ENCODE data around the gene HM13.
"Not testable (repeated sequence)": the region's sequence is repeated elsewhere in the genome, so short reads cannot be mapped to it uniquely, and the experiment has no call there.

The HM13 gene

GRCh38 chr20:31500527-31500926, 13.7 kb upstream of the HM13 start:
- DNase-seq (ENCODE audit: low read depth): no peak

GRCh38 chr20:31502884-31503673, 11.2 kb upstream of the HM13 start:
- peak; percentile 46 for DNase-seq (ENCODE audit: low read depth)

GRCh38 chr20:31505903-31506302, 8.3 kb upstream of the HM13 start:
- no peak for DNase-seq (ENCODE audit: low read depth)

- DNase-seq (ENCODE audit: low read depth): no peak
These were observed 5.6 kb upstream of the HM13 start for GRCh38 chr20:31508517-31509244.

GRCh38 chr20:31515072-31515774, 981 bp downstream of the HM13 start:
- DNase-seq (ENCODE audit: low read depth): no peak

- DNase-seq (ENCODE audit: low read depth): no peak
These were observed 1.5 kb downstream of the HM13 start for GRCh38 chr20:31515775-31516107.

GRCh38 chr20:31516166-31516565, 1.9 kb downstream of the HM13 start:
- DNase-seq (ENCODE audit: low read depth): no peak

GRCh38 chr20:31516651-31517050, 2.4 kb downstream of the HM13 start:
- no peak for DNase-seq (ENCODE audit: low read depth)

GRCh38 chr20:31517373-31517772, 3.1 kb downstream of the HM13 start:
- DNase-seq (ENCODE audit: low read depth): peak; percentile 58

- DNase-seq (ENCODE audit: low read depth): not testable (repeated sequence)
These were observed 7.0 kb downstream of the HM13 start for GRCh38 chr20:31521267-31521666.

- no peak for DNase-seq (ENCODE audit: low read depth)
These were observed 8.5 kb downstream of the HM13 start for GRCh38 chr20:31522731-31523130.

GRCh38 chr20:31523361-31524283, 9.4 kb downstream of the HM13 start:
- DNase-seq (ENCODE audit: low read depth): peak; percentile 25

- no peak for DNase-seq (ENCODE audit: low read depth)
These were observed 13.0 kb downstream of the HM13 start for GRCh38 chr20:31527266-31527665.

GRCh38 chr20:31535298-31535697, 21.1 kb downstream of the HM13 start:
- DNase-seq (ENCODE audit: low read depth): no peak

- DNase-seq (ENCODE audit: low read depth): no peak
These were observed 22.3 kb downstream of the HM13 start for GRCh38 chr20:31536575-31536974.

GRCh38 chr20:31537116-31537871, 23.1 kb downstream of the HM13 start:
- DNase-seq (ENCODE audit: low read depth): no peak

GRCh38 chr20:31537890-31538289, 23.6 kb downstream of the HM13 start:
- DNase-seq (ENCODE audit: low read depth): no peak

- no peak for DNase-seq (ENCODE audit: low read depth)
These were observed 24.1 kb downstream of the HM13 start for GRCh38 chr20:31538326-31538725.

GRCh38 chr20:31539636-31540035, 25.4 kb downstream of the HM13 start:
- DNase-seq (ENCODE audit: low read depth): not testable (repeated sequence)

- DNase-seq (ENCODE audit: low read depth): no peak
These were observed 26.2 kb downstream of the HM13 start for GRCh38 chr20:31540406-31540805.

GRCh38 chr20:31542201-31542842, 28.1 kb downstream of the HM13 start:
- no peak for DNase-seq (ENCODE audit: low read depth)
